Panc1 (cell line): Measurements from ENCODE around the gene CPN1.
"Not testable (repeated sequence)": the region's sequence is repeated elsewhere in the genome, so short reads cannot be mapped to it uniquely, and the experiment has no call there.

Experiments
- POLR2AphosphoS5 ChIP-seq: IDR thresholded peaks from 2 replicates; pipeline ENCODE4 v1.6.1; 2012; ENCODE audit warnings: mild to moderate bottlenecking, low read depth, low read length, moderate library complexity
- SIN3A ChIP-seq: IDR thresholded peaks from 2 replicates; pipeline ENCODE4 v1.6.1; 2012; ENCODE audit warnings: low read depth, mild to moderate bottlenecking, low read length, moderate library complexity, borderline replicate concordance; ENCODE audit not compliant: insufficient read depth
- TCF7L2 ChIP-seq: IDR thresholded peaks from 2 replicates; pipeline ENCODE4 v1.6.1; 2011; ENCODE audit warnings: mild to moderate bottlenecking, low read depth, low read length, inconsistent platforms
- TF ChIP-seq, protein P1 (sequence below): fragments of 450-650 bp; IDR thresholded peaks from 2 replicates; pipeline ENCODE4 v1.5.1; 2017; ENCODE audit warnings: mild to moderate bottlenecking
- TF ChIP-seq, protein P2 (sequence below), 2 experiments: IDR thresholded peaks; 2 replicates each; pipeline ENCODE4 v1.6.1; 2011 to 2012; ENCODE audit warnings: low read depth in 2 of 2, control low read depth in 1 of 2, low read length in 1 of 2, mild to moderate bottlenecking in 1 of 2, moderate library complexity in 1 of 2; ENCODE audit not compliant: insufficient read depth in 1 of 2

DNA sequence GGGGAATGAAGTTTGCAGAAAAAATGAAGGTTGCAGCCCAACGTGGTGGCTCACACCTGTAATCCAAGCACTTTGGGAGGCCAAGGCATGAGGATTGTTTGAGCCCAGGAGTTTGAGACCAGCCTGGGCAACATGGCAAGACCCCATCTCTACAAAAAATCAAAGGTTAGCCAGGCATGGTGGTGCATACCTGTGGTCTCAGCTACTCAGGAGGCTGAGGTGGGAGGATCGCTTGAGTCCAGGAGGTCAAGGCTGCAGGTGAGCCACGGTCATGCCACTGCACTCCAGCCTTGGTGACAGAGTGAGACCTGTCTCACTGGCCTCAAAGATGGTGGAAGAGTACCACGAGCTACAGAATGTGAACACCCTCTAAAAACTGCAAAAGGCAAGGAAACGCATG is 5.0 kb upstream of the CPN1 start:
- TF ChIP-seq, protein P1, sequence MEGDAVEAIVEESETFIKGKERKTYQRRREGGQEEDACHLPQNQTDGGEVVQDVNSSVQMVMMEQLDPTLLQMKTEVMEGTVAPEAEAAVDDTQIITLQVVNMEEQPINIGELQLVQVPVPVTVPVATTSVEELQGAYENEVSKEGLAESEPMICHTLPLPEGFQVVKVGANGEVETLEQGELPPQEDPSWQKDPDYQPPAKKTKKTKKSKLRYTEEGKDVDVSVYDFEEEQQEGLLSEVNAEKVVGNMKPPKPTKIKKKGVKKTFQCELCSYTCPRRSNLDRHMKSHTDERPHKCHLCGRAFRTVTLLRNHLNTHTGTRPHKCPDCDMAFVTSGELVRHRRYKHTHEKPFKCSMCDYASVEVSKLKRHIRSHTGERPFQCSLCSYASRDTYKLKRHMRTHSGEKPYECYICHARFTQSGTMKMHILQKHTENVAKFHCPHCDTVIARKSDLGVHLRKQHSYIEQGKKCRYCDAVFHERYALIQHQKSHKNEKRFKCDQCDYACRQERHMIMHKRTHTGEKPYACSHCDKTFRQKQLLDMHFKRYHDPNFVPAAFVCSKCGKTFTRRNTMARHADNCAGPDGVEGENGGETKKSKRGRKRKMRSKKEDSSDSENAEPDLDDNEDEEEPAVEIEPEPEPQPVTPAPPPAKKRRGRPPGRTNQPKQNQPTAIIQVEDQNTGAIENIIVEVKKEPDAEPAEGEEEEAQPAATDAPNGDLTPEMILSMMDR: not testable (repeated sequence)
- TF ChIP-seq SIN3A, POLR2AphosphoS5, TCF7L2: not testable (repeated sequence)
- TF ChIP-seq, protein P2, sequence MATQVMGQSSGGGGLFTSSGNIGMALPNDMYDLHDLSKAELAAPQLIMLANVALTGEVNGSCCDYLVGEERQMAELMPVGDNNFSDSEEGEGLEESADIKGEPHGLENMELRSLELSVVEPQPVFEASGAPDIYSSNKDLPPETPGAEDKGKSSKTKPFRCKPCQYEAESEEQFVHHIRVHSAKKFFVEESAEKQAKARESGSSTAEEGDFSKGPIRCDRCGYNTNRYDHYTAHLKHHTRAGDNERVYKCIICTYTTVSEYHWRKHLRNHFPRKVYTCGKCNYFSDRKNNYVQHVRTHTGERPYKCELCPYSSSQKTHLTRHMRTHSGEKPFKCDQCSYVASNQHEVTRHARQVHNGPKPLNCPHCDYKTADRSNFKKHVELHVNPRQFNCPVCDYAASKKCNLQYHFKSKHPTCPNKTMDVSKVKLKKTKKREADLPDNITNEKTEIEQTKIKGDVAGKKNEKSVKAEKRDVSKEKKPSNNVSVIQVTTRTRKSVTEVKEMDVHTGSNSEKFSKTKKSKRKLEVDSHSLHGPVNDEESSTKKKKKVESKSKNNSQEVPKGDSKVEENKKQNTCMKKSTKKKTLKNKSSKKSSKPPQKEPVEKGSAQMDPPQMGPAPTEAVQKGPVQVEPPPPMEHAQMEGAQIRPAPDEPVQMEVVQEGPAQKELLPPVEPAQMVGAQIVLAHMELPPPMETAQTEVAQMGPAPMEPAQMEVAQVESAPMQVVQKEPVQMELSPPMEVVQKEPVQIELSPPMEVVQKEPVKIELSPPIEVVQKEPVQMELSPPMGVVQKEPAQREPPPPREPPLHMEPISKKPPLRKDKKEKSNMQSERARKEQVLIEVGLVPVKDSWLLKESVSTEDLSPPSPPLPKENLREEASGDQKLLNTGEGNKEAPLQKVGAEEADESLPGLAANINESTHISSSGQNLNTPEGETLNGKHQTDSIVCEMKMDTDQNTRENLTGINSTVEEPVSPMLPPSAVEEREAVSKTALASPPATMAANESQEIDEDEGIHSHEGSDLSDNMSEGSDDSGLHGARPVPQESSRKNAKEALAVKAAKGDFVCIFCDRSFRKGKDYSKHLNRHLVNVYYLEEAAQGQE (IDR thresholded peaks at IDR 0.05; ENCODE audit: insufficient read depth in 1 of 2, low read depth in 2 of 2, low read length in 1 of 2): not testable (repeated sequence)
